GM18858 (cell line): ENCODE data around the gene ZNF536.

Source experiments
- ATAC-seq: cut with Tn5 transposase; IDR thresholded peaks from one replicate; pipeline ENCODE4 v1.9.1; 2021; ENCODE audit not compliant: unreplicated experiment

ZNF536 gene

DNA sequence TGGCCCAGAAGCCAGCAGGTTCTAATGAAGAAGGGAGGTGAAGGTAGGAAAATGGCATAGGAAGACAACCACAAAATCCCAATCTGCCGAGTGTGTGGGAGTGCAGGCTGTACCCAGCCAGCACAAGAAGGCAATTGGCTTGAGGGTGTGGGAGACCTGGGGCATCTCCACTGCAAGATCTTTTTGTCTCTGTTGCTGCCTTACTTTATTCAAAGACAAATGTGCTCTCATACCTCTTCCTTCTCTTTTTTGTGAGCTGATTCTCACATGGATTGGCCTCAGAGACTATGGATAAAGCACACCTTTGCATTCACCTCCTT, 183.6 kb downstream of the ZNF536 start:
- ATAC-seq = no peak

DNA sequence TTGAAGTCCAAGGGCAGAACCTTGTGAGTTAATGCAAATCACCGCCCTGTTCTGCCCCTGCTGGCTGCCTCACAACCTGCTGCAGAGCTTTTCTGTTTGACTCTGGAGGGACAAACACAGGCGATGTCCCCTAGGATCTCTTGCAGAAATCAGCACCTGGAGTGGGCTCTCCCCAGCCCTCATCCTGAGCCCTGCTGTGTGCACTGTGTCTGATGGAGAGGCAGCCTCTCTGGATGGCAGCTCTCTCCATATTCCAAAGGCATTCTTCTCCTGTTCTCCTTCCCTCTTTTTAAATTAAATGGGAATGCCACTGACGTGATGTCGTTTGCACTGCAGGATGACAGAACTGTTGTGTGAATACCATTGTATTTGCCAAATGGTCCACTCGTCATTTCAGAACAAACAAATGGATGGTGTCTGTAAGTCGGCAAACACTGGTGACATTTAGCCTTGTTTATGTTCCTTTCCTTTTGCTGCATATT, 184.1 kb downstream of the ZNF536 start:
- no peak for ATAC-seq

DNA sequence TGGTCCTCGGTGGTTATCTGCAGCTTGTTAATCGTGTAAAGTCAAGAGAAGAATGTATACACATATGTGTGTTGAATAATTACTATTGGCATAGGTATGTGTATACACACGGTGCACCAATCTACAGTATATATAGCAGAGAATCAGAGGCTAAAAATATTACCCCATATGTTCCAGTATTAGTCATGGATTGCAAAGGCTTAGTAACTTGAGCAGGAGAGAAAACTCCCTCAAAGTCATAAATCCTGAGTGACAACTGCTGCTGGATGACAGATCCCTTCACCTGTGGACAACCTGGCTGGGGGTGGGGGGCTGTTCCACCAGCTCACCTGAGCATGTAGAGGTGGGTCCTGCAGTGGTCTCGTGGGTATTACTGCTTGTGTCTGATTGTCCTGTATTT, 185.0 kb downstream of the ZNF536 start:
- no peak for ATAC-seq

DNA sequence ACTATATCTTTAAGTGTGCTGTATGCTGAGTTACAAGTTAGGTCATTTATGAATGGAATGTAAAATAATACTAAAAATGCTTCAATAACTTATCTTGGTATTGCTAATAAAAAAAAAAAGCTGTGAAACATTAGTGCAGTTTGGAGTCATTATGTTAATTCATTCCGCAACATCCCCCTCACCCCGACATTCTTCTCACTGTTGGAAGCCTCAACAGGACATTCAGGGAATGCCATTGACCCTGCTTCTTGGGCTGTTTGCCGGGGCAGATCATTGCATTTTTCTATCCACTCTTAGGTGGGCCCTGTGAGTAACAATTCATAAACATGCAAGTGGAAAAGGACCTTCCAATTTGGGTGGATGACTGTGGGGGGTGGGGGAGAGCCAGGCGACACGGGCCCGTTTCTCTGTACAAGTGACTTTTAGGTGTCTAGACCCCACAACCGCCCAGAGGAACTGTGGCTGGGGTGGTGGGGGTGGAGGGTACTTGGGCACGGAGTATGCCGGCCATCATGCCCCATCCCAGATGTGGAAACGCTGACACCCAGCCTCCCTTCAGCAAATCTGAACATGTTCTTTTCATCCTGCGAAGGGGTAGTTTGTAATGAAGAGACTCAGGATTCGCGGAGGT, 185.9 kb downstream of the ZNF536 start:
- ATAC-seq = no peak

DNA sequence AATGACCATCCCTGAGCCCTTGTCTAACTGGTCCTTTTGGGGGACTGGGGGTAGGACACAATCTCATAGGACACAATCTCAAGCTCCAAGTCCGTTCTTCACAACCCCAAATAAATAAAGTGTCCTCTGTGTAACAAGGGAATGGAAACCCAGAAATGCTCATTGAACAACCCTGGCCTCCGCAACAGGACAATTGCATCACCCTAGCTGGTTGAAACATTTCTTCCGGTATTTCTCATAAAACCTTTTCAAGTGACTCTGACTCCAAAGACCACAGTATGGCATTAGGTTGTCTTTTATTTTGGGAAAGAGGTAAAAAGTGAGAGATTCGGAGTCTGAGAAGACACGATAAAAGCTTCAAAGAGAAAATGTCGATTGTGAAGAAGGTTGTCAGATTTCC, 186.6 kb downstream of the ZNF536 start:
- no peak for ATAC-seq

DNA sequence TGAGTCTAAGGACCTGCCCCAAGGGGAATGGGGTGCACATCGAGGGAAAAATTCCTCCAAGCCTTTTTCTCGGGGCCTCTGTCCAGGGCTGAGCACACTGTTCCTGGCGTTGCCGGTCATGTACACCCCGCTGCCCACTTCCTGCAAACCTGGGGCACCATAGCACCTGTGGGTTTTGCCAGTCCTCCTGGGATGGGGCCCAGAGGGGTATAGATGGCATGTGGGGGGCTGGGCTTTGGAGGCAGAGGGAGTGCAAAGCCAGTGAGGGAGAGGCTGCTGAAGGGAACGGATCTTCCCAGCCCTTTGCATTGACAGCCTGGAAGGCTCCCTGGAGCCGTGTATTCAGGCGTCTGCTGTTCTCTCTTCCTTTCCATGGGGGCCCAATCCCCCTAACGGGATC, 187.3 kb downstream of the ZNF536 start:
- ATAC-seq = no peak

DNA sequence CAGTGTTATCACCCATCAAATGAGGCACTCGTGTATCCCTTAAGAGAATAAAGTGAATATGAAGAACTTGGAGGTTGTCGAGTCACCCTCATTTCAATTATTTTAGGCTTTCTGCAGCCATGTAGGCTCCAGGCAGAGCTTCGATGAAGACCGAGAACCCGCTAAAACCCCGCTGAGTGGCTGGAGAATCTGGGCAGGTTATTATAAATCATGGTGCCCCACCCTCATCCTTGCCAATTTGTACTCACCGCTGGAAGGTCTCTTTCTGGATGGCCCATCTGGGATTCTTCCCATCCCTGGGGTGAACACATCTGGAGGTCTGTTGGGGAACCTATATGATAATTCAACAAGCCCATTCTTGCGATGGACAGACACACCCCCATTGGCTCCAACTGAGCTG, 190.8 kb downstream of the ZNF536 start:
- no peak for ATAC-seq

DNA sequence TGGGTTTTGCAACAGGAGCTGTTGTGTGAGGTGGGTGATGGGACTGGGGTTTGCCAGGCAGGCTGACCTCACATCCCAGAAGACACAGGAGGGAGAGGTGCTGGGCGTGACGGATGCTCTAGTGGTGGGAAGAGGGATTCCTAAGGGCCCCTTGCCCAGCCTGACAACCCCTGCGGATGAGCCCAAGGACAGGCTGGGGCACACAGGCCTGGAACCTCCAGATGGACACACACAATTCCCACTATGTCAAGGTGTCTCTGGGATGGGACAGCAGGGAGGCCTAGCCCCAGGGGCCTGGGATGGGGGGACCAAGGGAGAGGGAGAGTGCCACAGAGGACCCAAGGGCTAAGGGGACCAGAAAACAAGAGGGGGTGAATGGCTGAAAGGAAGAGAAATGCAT, 191.5 kb downstream of the ZNF536 start:
- no peak for ATAC-seq

DNA sequence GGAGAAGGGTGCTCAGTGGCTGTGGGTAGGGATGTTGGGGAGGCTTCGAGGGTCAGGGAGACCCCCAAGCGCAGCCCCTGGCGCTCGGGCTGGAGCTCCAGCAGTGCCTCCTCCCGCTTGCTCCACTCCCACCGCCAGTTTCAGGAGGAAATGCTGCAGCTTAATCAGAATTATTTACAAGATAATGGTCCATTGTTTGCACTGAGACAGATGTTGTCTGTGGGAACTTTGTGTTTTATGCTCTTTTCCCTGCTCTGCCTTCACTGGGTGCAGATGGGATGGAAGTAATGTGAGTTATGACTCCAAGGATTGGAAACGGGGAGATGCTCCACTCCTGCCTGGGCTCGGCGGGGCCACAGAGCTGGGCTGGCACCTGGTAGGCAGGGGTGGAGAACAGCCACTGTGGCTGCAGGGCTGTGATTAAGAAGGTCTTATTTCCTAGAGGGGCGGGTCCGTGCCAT, 192.4 kb downstream of the ZNF536 start:
- no peak for ATAC-seq

DNA sequence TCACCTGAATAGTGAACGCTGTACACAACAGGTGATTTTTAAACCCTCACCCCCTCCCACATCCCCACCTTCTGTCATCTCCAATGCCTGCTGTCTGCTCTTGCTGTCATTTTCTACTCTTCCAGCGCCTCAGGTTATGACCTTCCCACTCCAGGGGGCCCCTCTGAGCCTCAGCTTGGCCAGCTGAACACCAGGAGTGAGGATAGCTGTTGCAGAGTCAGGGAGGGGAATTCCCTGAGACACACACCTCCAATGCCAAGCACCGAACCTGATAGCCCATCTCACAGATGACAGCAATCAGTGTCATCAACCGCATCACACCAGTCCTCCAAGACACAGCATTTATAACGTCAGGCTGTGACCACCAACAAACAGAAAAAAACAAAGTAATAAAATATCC, 193.5 kb downstream of the ZNF536 start:
- ATAC-seq = no peak

DNA sequence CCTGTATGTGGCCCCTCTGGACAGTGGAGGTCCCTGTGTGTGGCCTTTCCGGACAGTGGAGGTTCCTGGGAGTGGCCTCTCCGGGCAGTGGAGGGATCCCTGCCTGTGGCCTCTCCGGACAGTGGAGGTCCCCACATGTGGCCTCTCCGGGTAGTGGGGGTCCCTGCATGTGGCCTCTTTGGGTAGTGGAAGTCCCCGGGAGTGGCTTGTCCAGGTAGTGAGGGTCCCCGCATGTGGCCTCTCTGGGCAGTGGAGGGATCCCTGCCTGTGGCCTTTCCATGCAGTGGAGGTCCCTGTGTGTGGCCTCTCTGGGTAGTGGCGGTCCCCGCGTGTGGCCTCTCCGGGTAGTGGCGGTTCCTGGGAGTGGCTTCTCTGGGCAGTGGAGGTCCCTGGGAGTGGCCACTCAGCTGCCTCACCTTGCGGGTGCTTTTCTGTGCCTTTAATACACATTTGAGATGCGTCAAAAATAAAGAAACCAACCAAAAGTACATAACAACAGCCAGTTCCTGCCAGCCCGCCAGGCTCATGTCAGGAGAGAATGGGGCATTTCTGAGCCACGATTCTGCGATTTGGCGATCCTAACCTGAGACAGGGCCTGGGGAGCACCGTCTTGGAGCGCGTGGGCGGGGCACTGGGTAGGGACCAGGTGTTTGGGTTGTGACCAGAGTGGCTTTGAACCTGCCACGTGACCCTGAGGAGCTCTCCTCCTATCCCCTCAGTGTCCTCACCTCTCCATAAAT, 194.7 kb downstream of the ZNF536 start:
- no peak for ATAC-seq

DNA sequence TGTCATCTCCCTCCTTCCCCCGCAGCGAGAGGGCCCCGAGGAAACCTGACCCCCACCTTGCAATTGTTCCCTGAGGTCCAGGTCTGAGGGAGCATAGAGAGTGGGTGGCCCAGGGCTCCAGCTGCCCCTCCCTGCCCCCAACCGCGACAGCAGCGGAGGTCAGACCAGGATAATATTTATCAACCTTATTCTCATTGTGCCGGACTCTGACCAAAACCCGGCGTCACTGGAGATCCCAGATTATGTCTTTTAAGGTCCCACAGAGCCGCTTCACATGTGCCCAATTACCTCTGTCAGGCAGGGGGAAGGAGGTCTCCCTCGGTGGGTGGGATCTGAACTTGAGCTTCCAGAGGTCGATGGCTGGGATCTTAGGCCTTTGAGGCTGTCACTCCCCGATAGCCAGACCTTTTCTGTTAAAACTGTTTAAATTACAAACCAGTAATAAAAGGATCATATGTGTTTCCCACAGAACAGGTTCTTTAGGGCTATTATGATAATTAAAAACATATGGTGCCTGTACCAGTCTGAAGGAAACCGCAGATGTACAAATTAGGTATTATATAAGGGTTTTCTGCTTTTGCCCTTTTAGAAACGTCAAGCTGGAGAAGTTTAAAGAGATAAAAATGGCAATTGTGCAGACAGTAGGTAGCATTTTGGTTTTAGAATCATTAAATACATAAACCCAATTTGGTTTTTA, 195.5 kb downstream of the ZNF536 start:
- ATAC-seq = no peak

DNA sequence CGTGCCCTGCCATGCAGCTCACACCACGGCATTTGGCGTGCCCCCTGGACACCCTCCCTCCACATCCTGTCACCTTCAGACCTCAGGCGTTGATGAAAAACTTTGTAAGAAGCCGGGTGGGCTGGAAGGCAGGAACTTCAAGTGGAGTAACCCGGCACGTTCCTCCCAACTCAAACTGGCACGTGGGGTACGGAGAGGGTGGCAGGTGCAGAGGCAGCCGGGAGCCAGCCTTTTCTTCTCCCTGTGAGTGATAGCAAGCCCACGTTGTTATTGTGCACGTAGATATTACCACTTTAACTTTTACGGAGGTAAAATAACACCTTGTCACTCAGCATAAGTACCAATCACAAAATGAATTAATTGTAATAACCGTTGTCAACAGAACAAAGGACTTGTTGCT, 198.0 kb downstream of the ZNF536 start:
- no peak for ATAC-seq

DNA sequence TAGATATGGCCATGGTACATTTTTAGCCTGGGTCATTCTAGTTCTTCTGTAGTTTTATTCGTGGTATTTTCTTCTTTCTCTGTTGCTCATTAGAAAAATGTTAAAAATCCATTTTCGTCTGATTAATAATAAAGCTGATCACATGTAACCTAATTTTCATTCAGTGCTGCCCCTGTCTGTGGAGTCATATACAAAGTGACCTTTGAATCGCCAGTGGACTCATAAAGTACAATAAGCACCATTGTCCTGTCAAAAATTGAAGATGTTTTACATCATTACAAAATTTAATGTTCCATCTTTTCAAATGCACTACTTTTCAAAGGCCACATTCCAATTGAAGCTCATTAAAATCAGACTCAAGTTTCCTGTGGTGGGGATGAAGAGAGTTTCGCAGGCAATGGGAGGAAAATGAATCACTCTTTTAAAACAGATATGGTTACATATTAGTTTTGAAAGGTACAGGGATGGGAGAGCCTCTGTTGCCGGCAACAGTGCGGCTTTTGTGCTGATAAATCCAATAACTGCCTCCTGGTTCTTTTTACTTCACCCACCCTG, 205.4 kb downstream of the ZNF536 start:
- no peak for ATAC-seq

DNA sequence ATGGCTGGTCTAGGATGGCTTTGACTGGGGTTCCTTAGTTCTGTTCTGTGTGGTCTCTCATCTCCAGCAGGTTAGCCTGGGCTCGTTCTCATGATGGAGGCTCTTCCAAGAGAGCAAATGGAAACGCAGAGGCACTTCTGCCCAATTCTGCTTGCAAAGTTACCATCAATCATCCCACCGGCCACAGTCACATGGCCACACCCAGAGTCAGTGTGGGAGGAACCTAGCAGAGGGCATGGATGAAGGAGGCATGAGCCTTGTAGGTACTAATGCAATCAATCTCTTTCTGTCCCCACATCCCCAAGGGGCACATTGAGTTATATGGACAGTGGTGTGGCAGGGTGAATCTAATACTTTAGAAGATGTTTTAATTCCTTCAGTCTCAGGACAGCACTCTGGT, 207.2 kb downstream of the ZNF536 start:
- ATAC-seq = no peak

DNA sequence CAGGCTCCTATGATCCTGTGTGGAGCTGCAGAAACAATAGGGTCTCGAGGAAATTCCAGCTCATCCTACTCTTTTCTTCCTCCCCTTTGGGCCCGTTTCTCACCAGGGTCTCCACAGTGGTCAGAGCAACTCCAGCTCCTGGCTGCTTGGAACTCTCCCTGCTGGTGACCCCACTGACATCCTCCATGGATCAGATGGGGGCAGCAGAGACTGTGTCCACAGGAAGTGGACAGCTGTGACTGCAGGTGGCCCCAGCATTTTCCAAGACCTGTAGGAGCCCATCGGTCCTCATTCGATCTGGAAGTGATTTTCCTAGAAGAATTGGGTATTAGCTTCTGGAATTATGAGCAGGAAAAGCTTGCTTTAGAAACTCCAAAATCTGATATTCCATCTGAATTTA, 208.5 kb downstream of the ZNF536 start:
- ATAC-seq = no peak

DNA sequence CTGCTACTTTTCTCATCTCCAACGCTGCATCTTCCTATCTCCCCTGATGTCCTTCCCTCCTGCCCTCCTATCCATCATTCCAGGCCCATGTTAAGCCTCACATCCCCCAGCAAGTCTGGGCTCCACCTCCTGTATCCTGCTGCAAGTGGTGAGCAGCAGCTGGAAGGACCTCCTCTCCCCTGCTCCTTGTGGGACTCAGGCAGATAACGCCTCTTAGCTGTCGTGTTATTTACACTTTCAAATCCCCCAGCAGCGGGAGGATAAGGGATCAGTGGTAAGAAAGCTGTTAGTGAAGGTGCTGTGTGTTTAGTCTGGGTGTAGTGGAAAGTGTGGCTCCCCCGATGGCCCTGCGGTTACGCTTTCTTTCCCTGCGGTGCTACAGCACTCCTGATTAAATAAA, 211.9 kb downstream of the ZNF536 start:
- ATAC-seq = no peak

DNA sequence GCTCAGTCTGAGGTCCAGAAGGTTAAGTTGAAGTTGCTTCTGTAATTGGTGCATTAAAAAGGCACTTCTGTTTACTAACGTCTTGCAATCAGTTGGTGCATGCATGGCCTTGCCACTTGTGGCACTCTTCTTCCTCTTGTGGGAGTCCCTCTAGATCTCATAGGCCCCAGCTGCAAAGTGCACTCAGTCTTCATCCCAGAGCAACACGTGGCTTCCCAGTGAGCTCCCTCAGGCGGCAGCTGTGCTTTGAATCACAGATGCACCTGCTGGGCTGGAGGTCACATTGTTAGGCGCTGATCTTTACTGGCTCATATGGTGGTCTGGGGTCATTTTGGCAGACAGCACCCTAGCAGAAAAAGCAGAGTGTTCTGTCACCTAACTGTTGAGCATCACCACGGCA, 215.7 kb downstream of the ZNF536 start:
- no peak for ATAC-seq

DNA sequence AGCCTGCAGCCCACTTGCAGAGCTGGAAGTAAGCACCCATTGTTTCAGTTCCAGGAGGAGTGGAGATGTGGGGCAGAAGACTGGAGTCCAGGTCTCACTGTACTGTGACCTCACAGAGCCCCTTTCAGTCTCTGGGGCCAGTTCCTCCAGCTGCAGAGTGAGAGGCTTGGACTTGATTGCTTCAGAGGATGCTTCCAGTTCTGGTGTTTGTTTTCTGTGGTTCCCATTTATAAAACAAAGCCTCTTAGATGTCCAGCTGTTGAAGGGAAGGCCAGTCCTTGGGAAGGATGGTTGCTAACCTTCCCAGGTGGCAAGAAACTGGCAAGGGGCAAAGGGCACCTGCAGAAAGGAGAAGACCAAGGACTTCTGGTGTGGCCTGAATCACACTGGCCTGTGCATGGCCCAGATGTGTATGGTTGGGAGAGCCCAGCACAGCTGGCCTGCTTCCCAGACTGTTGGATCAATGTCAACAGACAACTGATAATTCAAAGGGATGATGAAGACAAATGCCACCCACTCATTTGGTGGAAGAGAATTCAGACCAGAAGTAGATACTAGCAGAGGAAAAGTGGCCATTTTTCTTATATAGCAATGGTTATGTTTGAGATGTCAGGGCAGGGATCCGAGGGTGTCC, 218.5 kb downstream of the ZNF536 start:
- no peak for ATAC-seq

DNA sequence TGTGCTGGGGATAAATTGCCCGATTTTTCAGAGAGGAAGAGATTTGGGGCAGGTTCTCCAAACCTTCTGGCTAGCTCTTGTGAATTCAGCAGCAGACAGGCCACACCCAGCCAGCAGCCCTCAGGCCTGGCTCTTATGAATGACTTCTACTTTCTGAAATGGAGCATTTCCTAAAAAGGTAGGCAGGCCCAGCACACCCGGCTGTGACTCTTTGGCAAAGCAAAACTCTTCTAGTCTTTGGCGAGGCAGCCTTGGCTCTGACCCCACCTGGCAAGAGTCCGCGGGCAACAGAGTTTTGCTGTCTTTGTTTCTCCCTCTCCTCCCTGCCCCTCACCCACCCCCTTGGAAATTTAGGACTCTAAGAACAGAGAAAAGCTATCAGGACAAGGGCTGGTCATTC, 221.2 kb downstream of the ZNF536 start:
- ATAC-seq = no peak

DNA sequence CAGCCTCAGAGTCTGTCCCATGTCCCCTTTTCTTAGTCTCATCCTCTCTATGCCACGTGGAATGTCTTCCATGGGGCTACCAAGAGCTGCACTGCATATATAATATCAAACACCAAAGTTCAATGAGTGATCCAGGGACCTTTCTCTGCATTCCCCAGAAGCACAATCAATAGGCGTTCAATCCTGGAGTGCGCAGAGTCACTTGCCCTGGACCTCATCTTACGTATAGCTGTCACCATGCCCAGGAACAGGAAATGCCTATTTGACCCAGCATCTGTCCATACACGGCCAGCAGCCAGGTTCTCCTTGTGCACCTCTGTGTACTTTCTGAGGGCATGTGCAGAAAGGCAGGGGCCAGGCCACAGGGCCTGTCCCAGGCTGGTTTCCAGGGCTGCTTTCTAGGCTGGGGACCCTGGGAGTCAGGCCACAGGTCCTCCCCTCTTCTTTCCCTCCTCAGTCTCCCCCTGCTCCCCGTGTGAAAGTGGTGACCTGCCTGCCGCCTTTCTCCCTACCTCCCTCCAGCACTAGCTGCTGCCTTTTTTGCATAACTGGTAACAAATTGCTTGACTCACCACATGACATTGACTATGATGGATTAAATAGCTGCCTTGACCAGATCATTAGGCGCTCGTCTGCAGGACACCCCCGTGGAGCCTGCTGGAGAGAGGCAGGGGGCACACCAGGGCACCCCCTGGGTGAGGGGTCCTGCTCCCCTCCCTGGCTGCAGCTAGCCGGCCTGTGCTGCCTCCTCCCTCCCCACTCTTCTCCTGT, 222.0 kb downstream of the ZNF536 start:
- no peak for ATAC-seq
